ENCODE measurements around the gene PRR29. TPM values are rescaled to one million over a fixed set of nuclear protein-coding genes. Genes with fewer than 3 reads are reported as not detected.

The PRR29 gene
- total RNA-seq, 2 experiments from 2014 or later, result 0.36 to 0.93 TPM

DNA sequence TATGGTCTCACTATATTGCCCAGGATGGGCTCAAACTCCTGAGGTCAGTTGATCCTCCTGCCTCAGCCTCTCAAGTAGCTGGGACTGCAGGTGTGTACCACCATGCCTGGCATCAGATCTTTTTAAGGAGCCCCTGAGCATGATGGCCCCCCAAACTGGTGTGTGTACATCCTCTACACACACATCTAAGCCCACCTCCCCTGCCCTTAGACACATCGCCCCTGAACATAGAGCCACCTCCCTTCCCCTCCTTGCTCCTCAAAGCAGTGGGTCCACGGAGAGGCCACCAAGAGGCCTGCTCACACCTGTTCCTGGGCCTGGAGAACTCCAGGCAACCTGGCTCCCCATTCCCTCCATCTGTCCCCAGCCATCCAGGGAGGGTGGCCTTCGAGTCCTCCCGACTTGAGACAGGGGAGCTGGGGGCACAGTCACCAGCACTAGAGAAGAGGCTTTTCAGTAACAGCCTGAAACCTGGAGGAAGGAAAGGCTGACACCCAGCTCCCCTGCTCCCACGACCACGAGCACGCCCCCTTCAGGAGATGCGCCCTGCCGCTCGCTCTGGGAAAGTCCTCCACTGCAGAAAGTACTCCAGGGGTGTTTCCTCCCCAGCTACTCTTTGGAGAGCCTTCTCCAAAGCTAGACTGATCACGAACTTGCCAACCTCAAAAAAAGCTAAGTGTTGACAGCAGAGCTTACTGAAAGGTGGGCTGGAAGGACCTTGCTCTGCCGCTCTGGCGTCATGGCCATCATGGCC is 12.6 kb upstream of the PRR29 start:
- H3K27me3 Mint-ChIP-seq, result no peaks in the 10 kb centered on the region
- H3K4me3 Mint-ChIP-seq, result no peak overlapping the region
- H3K36me3 Mint-ChIP-seq, result no peaks in the 10 kb centered on the region
- H3K4me1 Mint-ChIP-seq, result peaks cover 17% of the 10 kb centered on the region
- DNase-seq, result no peak
- peaks cover 6% of the 10 kb centered on the region for H3K9me3 Mint-ChIP-seq
- H3K27ac Mint-ChIP-seq, result peak overlapping the region; percentile 62

DNA sequence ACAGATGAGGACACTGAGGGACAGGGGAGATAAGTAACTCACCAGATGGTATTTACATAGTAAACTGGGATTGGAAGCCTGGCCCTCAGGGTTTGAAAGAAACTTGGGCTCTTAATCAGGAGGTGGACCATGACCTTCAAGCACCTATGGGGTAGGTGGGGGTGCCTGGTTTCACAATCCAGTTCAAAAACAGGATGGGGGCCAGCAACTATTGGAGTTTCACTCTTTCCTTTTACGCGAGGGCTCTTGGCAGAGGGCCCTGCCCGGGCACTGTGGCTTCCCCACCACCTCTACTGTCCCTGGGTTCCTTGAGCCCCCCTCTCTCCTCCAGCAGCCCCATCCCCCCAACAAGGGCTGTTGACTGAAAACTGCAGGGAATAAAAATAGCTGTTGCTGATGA is 11.3 kb upstream of the PRR29 start:
- H3K27me3 Mint-ChIP-seq, result peaks cover 9% of the 10 kb centered on the region
- no peak overlapping the region for H3K27ac Mint-ChIP-seq

DNA sequence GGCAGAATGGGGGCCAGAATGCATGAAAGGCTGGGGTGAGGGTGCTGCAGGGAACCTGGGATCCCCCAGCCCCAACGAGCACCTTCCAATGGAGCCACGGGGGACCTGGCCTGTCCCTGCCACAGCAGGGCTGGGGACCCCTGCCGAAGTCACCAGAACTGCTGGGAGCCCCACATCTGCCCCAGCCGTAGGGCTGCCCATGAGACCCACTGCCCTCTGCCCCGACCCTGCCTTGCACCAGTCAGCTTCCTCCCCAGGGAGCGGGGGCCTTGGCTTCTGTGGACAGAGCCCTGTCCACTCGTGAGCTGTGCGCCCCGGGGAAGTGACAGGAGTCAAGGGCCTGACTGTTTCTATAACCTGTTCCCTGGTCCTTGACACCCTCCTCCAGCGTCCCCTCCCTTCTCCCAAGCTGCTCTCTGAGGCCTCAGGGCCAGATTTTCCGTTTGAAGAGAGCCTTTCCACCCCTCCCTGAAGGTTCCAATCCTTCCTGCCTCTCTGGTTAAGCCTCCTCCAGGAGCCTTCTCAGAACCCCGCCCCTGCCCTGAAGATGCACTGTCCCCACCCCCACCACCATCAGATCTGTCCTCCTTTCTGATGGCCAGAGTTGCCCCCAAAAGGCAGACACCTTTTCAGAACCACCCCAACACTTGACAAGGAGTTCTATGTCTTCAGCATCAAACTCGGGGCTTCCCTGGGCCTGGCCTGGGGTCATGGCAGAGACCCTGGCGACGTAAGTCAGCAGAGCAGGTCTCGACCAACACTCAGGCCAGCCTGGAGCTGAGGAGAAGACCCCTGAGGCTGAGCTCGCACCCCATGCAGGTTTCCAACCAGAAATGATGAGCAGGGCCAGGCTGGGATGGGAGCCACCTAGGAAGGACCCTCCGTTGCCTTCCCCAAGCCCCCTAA is 10.7 kb upstream of the PRR29 start:
- Mint-ChIP-seq H3K4me3 (no peak overlapping the region), H3K4me1 (peaks cover 19% of the 10 kb centered on the region), H3K27me3 (peaks cover 10% of the 10 kb centered on the region), H3K9me3 (peaks cover 3% of the 10 kb centered on the region), H3K36me3 (no peaks in the 10 kb centered on the region), H3K27ac (no peak overlapping the region)
- no peak for DNase-seq

More for the DNA sequence above, 11.3 kb upstream of the PRR29 start:
- DNase-seq, result no peak
- Mint-ChIP-seq H3K4me3 (no peak overlapping the region), H3K9me3 (peaks cover 6% of the 10 kb centered on the region), H3K36me3 (no peaks in the 10 kb centered on the region), H3K4me1 (peaks cover 19% of the 10 kb centered on the region)

DNA sequence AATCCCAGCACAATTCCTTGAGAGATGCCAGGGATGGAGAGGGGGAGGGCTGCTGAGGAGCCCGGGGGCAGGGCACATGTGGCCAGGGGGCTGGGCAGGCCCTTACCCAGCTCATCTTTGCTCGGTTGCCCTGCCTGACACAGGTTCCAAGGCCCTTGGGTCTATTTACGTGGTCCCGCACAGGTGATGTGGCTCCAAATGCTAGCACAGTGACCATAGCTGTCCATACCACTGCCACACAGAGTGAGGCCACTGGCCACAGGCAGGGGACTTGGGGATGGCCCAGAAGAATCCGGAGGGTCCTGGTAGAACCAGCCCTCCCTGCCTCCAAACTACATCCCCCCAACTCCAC is 10.0 kb upstream of the PRR29 start:
- Mint-ChIP-seq H3K9me3 (no peaks in the 10 kb centered on the region), H3K4me3 (no peak overlapping the region), H3K27ac (no peak overlapping the region), H3K36me3 (no peaks in the 10 kb centered on the region), H3K27me3 (peaks cover 10% of the 10 kb centered on the region), H3K4me1 (peaks cover 22% of the 10 kb centered on the region)
- DNase-seq, result no peak

DNA sequence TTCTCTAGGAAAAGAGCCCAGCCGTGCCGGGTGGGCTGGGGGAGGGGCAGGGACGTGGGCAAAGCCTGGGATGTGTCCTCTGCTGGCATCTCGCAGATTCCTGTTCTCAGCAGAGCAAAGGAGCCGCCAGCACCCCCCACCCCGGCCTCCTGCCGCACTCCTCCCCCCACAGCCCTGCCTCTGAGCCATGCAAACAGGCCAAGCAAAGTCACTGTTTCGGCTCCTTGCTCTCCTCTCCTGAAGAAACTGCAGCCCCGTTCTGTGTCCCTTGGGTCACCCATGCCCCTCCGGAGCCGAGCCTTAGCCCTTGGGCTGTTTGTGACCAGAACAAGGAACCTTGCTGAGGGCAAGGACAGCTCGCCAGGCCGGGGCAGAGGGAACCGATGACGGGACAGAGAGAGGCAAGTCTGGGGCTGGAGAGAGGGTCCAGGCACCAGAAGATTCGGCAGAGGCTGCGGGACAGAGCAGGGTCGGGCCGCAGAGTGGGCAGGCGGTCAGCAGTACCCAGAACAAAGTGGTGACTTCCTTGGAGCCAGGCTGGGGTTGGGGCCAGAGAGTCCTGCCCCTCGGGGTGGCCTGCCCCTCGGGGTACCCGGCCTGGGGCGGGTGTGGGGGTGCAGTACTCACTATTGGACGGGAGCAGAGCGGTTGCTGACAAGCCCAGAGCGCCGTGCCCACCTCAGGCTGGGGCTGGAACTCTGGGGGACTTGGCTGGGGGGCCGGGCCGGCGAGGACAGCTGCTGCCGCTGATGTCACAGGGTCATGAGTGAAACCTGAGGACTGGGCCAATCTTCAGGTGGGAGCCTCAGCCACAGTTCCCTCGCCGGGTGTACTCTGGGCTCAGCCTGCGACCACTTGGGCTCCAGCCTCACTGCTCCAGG is 9.2 kb upstream of the PRR29 start:
- Mint-ChIP-seq H3K9me3 (no peaks in the 10 kb centered on the region), H3K27me3 (peaks cover 10% of the 10 kb centered on the region), H3K4me3 (no peak overlapping the region), H3K36me3 (no peaks in the 10 kb centered on the region), H3K27ac (no peak overlapping the region), H3K4me1 (peaks cover 26% of the 10 kb centered on the region)
- no peak for DNase-seq

DNA sequence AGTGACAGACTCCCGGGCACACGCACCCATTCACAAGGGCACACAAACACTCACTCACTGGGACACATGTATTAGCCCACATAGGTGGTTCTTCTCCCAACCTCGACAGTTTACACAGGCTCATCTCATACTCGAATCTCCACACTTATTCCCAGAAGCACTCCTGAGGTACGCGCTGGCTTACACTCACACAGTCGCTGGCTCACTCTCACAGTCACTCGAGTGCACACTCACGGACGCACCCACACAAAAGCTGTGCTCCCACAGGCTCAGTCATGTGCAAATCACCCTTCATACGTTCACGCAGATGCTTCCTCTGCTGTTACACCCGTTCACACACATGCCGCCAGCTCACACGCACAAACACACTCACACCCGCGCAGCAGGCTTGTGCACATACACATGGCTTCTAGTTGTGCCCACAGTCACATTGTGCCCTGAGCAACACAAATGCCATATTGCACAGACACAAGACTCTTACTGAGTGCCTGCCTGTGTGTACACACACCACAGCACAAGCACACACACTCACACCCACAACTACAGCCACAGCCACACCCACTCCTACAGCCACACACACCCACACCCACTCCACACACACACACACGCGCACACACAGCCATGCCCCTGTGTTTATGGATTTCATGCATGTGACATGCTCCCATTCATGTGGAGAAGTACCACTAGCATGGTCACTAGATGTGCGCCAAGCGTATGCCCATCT is 8.4 kb upstream of the PRR29 start:
- Mint-ChIP-seq H3K4me3 (no peak overlapping the region), H3K27me3 (peaks cover 10% of the 10 kb centered on the region), H3K4me1 (peaks cover 27% of the 10 kb centered on the region), H3K27ac (no peak overlapping the region), H3K9me3 (no peaks in the 10 kb centered on the region), H3K36me3 (no peaks in the 10 kb centered on the region)
- DNase-seq, result no peak

DNA sequence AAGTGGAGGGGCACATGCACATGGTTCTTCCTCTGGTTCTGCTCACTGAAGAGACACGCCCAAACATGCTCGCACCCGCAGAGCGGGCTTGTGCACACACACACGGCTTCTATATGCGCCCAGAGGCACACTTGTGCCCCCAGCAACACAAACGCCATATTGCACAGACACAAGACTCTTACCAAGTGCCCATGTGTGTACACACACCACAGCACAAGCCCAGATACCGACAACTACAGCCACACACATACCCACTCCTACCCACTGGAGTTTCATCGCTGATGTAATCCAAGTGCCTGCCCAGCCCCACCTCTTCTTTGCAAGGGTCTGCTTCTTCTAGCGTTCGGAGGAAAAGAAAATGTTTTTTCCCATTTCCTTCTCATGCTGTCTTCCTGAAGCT is 6.5 kb upstream of the PRR29 start:
- DNase-seq, result no peak
- peaks cover 14% of the 10 kb centered on the region for H3K4me1 Mint-ChIP-seq
- no peaks in the 10 kb centered on the region for H3K36me3 Mint-ChIP-seq
- H3K9me3 Mint-ChIP-seq, result no peaks in the 10 kb centered on the region
- no peak overlapping the region for H3K4me3 Mint-ChIP-seq
- peaks cover 10% of the 10 kb centered on the region for H3K27me3 Mint-ChIP-seq
- no peak overlapping the region for H3K27ac Mint-ChIP-seq

DNA sequence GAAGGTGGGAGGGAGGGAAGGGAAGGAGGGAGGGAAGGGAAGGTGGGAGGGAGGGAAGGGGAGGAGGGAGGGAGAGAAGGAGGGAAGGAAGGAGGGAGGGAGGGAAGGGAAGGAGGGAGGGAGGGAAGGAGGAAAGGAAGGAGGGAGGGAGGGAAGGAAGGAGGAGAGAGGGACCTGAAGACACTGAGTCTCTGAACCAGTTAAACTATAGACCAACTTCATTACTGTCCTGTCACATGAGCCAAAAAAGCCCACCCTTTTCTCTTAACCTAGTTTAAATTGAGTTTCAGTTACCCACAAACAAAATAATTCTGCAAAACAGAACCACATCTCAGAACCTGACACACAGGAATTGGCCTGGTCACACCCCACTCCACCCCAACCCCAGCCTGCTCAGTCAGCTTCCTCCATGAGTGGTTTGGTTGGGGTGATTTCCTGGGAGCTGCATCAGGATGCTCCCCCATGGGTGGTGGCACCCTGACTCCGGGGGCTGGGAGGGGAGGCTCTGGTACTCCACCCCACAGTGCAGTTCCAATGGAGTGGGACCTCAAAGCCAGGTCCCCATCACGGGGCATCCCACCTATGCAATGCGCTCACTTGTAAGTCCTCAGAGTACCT is 4.7 kb upstream of the PRR29 start:
- peaks cover 19% of the 10 kb centered on the region for H3K4me1 Mint-ChIP-seq
- H3K27ac Mint-ChIP-seq, result no peak overlapping the region
- H3K27me3 Mint-ChIP-seq, result peaks cover 10% of the 10 kb centered on the region
- no peak overlapping the region for H3K4me3 Mint-ChIP-seq
- no peaks in the 10 kb centered on the region for H3K9me3 Mint-ChIP-seq
- no peak for DNase-seq
- H3K36me3 Mint-ChIP-seq, result no peaks in the 10 kb centered on the region

DNA sequence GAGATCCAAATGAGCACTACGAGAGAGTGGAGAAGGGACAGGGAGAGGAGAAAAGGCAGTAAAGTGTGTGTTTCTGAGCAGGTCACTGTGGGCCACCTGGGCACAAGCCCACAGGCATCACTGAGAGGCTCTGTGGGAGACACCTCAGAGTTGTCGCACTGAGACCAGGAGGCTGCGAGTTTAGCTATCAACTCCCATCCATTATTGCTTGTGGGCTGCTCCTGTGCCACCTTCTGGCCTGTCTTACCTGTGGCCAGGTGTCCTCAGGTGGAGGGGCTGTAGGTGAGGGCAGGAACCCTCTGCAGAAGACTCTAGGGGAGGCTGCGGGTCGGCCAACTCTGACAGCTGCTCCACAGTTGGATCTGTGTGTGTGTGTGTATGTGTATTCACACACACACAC is 2.5 kb upstream of the PRR29 start:
- H3K4me1 Mint-ChIP-seq, result peaks cover 29% of the 10 kb centered on the region
- peaks cover 10% of the 10 kb centered on the region for H3K27me3 Mint-ChIP-seq
- no peak for DNase-seq
- no peak overlapping the region for H3K27ac Mint-ChIP-seq
- H3K4me3 Mint-ChIP-seq, result no peak overlapping the region
- H3K9me3 Mint-ChIP-seq, result no peaks in the 10 kb centered on the region
- H3K36me3 Mint-ChIP-seq, result no peaks in the 10 kb centered on the region

DNA sequence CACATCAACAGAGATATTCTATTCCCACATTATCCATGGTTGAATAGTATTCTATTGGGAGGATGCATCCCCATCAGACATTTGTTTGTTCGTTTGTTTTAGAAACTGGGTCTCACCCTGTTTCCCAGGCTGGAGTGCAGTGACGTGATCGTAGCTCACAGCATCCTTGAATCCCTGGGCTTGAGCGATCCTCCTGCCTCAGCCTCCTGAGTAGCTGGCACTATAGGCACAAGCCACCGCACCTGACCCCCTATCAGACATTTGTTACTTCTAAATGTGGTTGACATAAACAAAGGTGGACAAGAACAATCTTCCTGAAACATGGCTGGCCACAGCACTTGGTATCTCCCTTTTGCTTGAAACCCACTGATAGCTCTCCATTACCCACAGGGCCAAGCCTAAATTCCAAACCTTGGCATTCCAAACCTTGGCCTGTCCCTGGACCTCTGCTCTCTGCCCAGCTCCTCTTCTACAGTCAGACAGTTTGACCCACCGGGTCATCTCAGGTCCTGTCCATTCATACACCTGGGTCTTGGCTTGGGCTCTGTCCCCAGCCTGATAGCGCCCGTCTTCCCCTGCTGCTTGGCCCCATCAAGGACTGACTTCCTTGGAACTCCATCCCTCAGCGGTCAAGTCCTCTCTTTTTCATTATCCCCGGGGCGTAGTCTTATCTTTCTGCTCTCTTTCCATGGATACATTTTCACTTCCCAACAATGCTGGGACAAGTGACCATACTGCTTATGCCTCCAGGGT is 1.5 kb upstream of the PRR29 start:
- Mint-ChIP-seq H3K9me3 (no peaks in the 10 kb centered on the region), H3K27me3 (peaks cover 3% of the 10 kb centered on the region), H3K27ac (peak overlapping the region; percentile 9), H3K4me1 (peaks cover 27% of the 10 kb centered on the region), H3K4me3 (no peak overlapping the region), H3K36me3 (no peaks in the 10 kb centered on the region)
- no peak for DNase-seq

DNA sequence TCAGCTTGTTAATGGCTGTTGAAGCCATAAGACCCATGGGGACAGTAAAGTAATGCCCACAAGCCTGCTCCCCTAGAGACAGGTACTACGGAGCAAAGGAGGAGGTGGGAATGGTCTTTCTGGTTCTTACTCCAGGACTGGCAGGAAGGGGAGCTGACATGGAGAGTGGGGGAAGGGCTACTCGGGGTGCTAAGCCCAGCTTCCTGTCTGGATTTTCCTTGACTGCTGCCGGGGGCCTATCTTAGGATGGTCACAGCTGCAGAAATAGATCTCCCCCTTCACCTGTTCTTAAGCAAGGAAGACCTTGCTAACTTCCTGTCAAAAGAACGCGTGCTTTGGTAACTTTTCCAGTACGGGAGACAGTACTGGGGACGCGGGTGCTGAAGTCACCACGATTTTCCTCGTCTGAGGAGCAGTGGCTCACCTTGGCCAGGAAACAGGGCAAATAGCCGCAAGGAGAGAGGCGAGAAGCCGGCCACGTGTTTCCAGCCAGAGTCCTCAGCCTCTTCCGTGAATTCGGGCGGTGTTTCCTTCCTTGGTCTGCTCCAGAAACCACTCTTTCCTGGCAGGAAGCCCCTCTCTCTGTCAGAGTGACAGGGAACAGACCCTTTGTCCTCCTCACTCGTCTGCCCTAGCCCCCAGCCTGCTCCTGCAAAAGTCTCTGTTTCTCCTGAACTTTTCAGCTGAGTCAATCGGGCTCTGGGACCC is 656 bp upstream of the PRR29 start:
- no peaks in the 10 kb centered on the region for H3K27me3 Mint-ChIP-seq
- DNase-seq, result no peak
- H3K4me1 Mint-ChIP-seq, result peaks cover 27% of the 10 kb centered on the region
- no peaks in the 10 kb centered on the region for H3K36me3 Mint-ChIP-seq
- peak overlapping the region; percentile 89 for H3K4me3 Mint-ChIP-seq
- H3K9me3 Mint-ChIP-seq, result no peaks in the 10 kb centered on the region
- H3K27ac Mint-ChIP-seq, result no peak overlapping the region

DNA sequence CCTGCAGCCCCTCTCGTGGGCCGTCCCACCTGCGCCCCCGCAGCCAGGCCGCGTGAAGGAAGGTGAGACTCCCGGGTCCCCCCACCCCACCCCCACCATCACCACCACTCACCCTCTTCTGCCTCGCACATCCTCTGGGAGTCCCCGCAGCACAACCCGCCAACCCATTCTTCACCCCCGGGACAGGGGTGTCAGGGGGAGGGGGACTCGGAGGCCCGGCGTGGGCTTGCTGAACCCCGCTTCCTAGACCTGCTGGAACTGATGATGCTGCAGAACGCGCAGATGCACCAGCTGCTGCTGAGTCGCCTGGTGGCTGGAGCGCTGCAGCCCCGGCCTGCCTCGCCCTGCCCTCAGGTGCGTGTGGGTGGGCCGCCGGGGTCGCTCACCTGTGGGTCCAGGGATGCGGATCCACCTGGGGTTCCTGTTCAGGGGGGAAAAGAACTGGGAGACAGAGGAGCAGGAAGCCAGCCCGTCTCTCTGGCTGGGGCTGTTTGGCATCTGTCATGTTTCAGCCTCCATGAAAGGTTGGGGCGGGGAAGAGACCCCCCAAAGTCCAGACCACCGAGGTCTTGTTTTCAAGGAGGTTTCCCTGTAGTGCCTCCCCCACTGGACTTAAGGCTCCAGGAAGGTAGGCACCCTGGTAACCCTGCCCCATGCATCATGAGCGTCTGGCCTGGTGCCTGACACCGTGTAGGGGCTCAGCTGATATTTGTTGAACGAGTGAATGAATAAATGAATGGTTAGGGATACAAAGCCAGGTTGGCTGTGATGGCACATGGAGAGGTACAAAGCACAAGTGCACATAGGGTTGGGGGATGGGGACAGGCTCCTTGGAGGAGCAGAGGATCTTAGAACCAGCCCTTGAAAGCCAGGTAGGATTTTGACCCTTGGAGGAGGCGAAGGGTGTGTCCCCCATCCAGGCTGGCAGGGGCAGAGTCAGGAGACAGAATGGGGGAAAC is 849 bp downstream of the PRR29 start:
- Mint-ChIP-seq H3K9me3 (no peaks in the 10 kb centered on the region), H3K36me3 (peaks cover 2% of the 10 kb centered on the region), H3K4me3 (peak overlapping the region; percentile 89), H3K27ac (peak overlapping the region; percentile 46), H3K27me3 (no peaks in the 10 kb centered on the region), H3K4me1 (peaks cover 20% of the 10 kb centered on the region)
- DNase-seq, result no peak

Measured in activated naive CD8-positive, alpha-beta T cell treated with anti-CD3 and anti-CD28 coated beads for 36 hours (primary cell).